ENCODE measurements around the gene AACS.
A peak's percentile ranks its signal among the peaks of the same experiment; 100 is the strongest.

The AACS gene, protein sequence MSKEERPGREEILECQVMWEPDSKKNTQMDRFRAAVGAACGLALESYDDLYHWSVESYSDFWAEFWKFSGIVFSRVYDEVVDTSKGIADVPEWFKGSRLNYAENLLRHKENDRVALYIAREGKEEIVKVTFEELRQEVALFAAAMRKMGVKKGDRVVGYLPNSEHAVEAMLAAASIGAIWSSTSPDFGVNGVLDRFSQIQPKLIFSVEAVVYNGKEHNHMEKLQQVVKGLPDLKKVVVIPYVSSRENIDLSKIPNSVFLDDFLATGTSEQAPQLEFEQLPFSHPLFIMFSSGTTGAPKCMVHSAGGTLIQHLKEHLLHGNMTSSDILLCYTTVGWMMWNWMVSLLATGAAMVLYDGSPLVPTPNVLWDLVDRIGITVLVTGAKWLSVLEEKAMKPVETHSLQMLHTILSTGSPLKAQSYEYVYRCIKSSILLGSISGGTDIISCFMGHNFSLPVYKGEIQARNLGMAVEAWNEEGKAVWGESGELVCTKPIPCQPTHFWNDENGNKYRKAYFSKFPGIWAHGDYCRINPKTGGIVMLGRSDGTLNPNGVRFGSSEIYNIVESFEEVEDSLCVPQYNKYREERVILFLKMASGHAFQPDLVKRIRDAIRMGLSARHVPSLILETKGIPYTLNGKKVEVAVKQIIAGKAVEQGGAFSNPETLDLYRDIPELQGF

DNA sequence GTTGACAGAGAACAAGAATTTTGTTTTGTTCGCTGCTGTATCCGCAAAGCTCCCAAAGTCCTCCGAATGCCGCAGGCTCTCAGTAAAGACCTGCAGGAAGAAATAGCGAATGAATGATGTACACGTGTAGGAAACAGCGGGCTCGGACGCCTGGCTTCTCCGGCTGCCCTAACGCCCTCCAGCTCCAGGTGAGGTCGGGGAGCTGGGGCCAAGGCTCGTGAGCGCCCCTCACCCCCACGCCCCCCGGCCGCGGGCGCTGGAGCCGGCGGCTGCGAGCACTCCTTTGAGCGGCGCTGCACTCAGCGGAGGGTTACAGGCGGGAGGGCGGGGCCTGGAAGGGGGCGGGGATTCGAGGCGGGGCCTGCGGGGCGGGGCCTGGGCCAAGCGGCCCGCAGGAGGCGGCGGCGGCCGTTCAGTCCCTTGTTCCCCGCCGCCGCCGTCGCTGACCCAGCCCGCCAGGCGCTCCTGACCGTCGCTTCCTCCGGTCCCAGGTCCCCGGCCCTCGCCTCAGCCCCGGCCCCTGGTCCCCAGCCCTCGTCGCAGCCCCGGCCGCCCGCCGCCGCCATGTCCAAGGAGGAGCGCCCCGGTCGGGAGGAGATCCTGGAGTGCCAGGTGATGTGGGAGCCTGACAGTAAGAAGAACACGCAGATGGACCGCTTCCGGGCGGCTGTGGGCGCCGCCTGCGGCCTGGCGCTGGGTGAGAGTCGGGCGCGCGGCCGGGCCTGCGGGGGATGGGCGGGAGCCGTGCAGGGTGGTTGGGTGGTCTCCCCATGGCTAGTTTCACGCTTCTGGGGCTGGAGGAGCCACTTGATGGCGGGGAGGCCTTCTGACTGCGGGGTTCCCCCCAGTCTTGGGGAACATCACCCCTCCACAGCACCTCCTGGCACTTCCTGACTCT lies at the start of gene AACS:
TSS of gene AACS (plus strand) at position 415 of the 898 bp plus-strand sequence. CDS start at position 565, 150 bp downstream.
- H3K27ac ChIP-seq (ENCODE audit: low read depth in 2 of 2, low read length in 2 of 2) = peak within 1 kb of the TSS; percentile 58 to 75
- H3K9ac ChIP-seq (ENCODE audit: low read depth in 1 of 2, low read length in 2 of 2) = peak within 1 kb of the TSS; percentile 77 to 78
- H3K4me3 ChIP-seq (ENCODE audit: low read length in 2 of 2) = peak within 1 kb of the TSS; percentile 78 to 86
- H3K27me3 ChIP-seq (ENCODE audit: control insufficient read depth in 2 of 2, insufficient read depth in 2 of 2, low read length in 2 of 2) = no peaks in the 10 kb centered on the region
- no peaks in the 10 kb centered on the region for H3K9me3 ChIP-seq (ENCODE audit: control insufficient read depth in 2 of 2, low read length in 2 of 2)
- no peaks in the 10 kb centered on the region for H3K36me3 ChIP-seq (ENCODE audit: control insufficient read depth in 2 of 2, insufficient read depth in 2 of 2, low read length in 2 of 2)
- H3K4me1 ChIP-seq (ENCODE audit: control insufficient read depth in 2 of 2, insufficient read depth in 2 of 2, low read length in 2 of 2) = peaks cover 8 to 13% of the 10 kb centered on the region in 2 donors

DNA sequence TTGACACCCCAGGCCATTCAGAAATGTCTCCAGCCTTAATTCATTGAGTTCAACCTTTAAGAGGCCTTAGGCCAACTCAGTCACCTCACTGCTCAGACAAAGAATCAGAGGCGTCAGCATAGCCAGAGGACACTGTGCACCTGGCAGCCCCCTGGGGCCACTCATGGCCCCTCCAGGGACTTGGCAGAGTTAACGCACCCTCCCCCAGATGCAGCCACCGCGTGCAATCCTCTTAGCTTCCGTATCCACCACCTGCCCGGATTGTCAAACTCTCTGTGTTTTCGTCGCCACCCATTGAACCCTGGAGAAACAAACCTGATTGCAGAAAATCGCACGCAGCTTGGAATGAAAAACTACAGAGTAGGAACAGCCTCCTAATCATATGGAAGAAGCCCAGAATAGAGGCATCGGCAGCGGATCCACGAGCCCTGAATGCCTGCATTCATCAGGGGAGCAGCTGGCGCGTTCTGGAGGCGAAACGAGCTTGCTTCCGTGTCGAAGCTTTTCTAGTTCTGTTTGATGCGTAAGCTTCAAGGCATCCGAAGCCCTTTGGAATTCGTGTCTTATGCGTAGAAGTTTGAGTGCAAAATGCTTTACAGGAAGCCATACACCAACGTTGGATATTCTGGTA lies 49.4 kb upstream of the AACS start:
- Histone ChIP-seq H3K9ac (ENCODE audit: low read depth in 1 of 2, low read length in 2 of 2) (no peak overlapping the region), H3K9me3 (ENCODE audit: control insufficient read depth in 2 of 2, low read length in 2 of 2) (no peaks in the 10 kb centered on the region), H3K27ac (ENCODE audit: low read depth in 2 of 2, low read length in 2 of 2) (no peak overlapping the region), H3K4me3 (ENCODE audit: low read length in 2 of 2) (no peak overlapping the region), H3K4me1 (ENCODE audit: control insufficient read depth in 2 of 2, insufficient read depth in 2 of 2, low read length in 2 of 2) (no peaks in the 10 kb centered on the region), H3K36me3 (ENCODE audit: control insufficient read depth in 2 of 2, insufficient read depth in 2 of 2, low read length in 2 of 2) (peaks cover 14 to 33% of the 10 kb centered on the region in 2 donors), H3K27me3 (ENCODE audit: control insufficient read depth in 2 of 2, insufficient read depth in 2 of 2, low read length in 2 of 2) (no peaks in the 10 kb centered on the region)

DNA sequence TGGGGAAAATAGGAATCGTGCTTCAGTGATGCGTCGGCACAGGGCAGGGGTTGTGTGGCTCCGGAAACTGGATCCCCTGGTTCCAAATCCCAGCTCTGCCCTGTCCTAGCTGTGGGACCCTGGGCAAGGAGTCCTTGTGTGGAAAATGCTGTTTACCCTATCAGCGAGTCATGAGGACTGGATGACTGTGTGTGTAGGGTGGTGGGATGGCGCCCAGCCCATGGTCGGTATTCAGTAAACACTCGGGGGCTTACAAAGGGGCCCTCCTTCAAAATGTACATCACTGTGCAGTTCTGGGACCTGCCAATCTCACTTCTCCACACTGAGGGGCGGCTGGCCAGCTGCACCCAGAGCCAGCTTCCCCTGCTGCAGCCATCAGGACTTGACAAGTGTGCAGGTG lies 47.4 kb upstream of the AACS start:
- H3K36me3 ChIP-seq (ENCODE audit: control insufficient read depth in 2 of 2, insufficient read depth in 2 of 2, low read length in 2 of 2) = peaks cover 14 to 31% of the 10 kb centered on the region in 2 donors

DNA sequence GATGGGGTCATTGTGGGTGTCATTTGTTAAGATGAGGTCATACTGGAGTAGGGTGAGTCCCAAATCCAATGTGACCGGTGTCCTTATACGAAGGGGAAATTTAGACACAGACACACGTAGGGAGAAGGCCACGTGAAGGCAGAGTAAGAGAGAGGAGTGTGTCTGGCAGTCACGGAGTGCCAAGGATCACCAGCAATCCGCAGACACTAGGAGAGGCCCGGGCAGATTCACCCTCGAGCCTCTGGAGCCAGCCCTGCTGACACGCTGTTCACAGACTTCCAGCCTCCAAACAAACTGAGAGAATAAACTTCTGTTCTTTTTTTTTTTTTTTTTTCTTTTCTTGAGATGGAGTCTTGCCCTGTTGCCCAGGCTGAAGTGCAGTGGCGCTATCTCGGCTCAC lies 46.9 kb upstream of the AACS start:
- no peaks in the 10 kb centered on the region for H3K9me3 ChIP-seq (ENCODE audit: control insufficient read depth in 2 of 2, low read length in 2 of 2)
- no peaks in the 10 kb centered on the region for H3K4me1 ChIP-seq (ENCODE audit: control insufficient read depth in 2 of 2, insufficient read depth in 2 of 2, low read length in 2 of 2)
- no peak overlapping the region for H3K9ac ChIP-seq (ENCODE audit: low read depth in 1 of 2, low read length in 2 of 2)
- no peak overlapping the region for H3K4me3 ChIP-seq (ENCODE audit: low read length in 2 of 2)
- H3K27me3 ChIP-seq (ENCODE audit: control insufficient read depth in 2 of 2, insufficient read depth in 2 of 2, low read length in 2 of 2) = no peaks in the 10 kb centered on the region
- H3K36me3 ChIP-seq (ENCODE audit: control insufficient read depth in 2 of 2, insufficient read depth in 2 of 2, low read length in 2 of 2) = peaks cover 13 to 33% of the 10 kb centered on the region in 2 donors
- no peak overlapping the region for H3K27ac ChIP-seq (ENCODE audit: low read depth in 2 of 2, low read length in 2 of 2)

More for the DNA sequence above, 47.4 kb upstream of the AACS start:
- Histone ChIP-seq H3K9me3 (ENCODE audit: control insufficient read depth in 2 of 2, low read length in 2 of 2) (no peaks in the 10 kb centered on the region), H3K27me3 (ENCODE audit: control insufficient read depth in 2 of 2, insufficient read depth in 2 of 2, low read length in 2 of 2) (no peaks in the 10 kb centered on the region), H3K27ac (ENCODE audit: low read depth in 2 of 2, low read length in 2 of 2) (no peak overlapping the region), H3K4me3 (ENCODE audit: low read length in 2 of 2) (no peak overlapping the region), H3K4me1 (ENCODE audit: control insufficient read depth in 2 of 2, insufficient read depth in 2 of 2, low read length in 2 of 2) (no peaks in the 10 kb centered on the region), H3K9ac (ENCODE audit: low read depth in 1 of 2, low read length in 2 of 2) (no peak overlapping the region)

DNA sequence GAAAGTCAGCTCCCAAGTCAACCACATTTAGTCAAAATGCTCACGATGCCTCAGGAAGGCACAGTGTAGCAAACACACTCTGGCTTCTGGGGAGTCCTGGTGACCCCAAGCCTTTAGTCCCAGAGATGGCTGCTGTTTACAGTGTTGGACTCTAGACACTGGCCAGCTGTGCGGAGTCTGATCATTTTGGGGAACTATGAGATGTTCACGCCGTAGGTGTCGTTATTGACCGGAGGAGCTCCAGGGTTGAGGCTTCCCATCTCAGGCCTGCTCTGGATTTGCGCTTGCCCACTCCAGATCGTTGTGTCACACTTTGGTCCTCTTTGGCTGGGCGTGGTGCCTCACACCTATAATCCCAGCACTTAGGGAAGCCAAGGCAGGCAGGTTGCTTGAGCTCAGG lies 44.1 kb upstream of the AACS start:
- Histone ChIP-seq H3K27ac (ENCODE audit: low read depth in 2 of 2, low read length in 2 of 2) (no peak overlapping the region), H3K4me3 (ENCODE audit: low read length in 2 of 2) (no peak overlapping the region), H3K27me3 (ENCODE audit: control insufficient read depth in 2 of 2, insufficient read depth in 2 of 2, low read length in 2 of 2) (no peaks in the 10 kb centered on the region), H3K9ac (ENCODE audit: low read depth in 1 of 2, low read length in 2 of 2) (no peak overlapping the region), H3K36me3 (ENCODE audit: control insufficient read depth in 2 of 2, insufficient read depth in 2 of 2, low read length in 2 of 2) (peaks cover 8 to 22% of the 10 kb centered on the region in 2 donors), H3K4me1 (ENCODE audit: control insufficient read depth in 2 of 2, insufficient read depth in 2 of 2, low read length in 2 of 2) (no peaks in the 10 kb centered on the region), H3K9me3 (ENCODE audit: control insufficient read depth in 2 of 2, low read length in 2 of 2) (no peaks in the 10 kb centered on the region)

DNA sequence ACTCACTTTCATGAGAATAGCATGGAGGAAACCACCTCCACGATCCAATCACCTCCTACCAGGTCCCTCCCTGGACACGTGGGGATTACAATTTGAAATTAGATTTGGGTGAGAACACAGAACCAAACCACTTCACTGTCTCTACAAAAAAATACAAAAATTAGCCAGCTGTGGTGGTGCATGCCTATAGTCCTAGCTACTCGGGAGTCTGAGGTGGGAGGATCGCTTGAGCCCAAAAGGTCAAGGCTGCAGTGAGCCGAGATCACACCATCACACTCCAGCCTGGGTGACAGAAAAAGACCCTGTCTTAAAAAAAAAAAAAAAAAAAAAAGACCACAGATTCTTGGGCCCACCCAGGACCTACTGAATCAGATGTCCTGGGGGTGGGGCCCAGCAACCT lies 43.5 kb upstream of the AACS start:
- Histone ChIP-seq H3K36me3 (ENCODE audit: control insufficient read depth in 2 of 2, insufficient read depth in 2 of 2, low read length in 2 of 2) (peaks cover 8 to 23% of the 10 kb centered on the region in 2 donors), H3K27me3 (ENCODE audit: control insufficient read depth in 2 of 2, insufficient read depth in 2 of 2, low read length in 2 of 2) (no peaks in the 10 kb centered on the region), H3K27ac (ENCODE audit: low read depth in 2 of 2, low read length in 2 of 2) (no peak overlapping the region), H3K4me1 (ENCODE audit: control insufficient read depth in 2 of 2, insufficient read depth in 2 of 2, low read length in 2 of 2) (no peaks in the 10 kb centered on the region), H3K9ac (ENCODE audit: low read depth in 1 of 2, low read length in 2 of 2) (no peak overlapping the region), H3K4me3 (ENCODE audit: low read length in 2 of 2) (no peak overlapping the region), H3K9me3 (ENCODE audit: control insufficient read depth in 2 of 2, low read length in 2 of 2) (no peaks in the 10 kb centered on the region)

DNA sequence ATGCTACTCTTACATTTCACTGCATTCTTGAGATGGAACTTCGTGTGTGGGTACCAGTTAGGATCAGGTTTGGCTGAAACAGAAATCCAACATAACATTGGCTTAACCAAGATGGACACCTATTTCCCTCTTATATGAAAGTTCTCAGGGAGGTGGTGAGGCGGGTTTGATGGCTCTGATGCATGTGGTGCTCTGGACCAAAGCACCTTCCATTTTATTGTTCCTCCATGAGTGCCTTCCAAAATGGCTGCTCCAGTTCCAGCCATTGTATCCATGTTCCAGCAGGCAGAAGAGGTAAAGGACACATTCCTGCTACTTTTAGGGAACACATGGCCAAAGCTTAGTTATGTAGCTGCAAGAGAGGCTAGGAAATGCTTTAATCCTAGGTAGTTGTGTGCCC lies 42.2 kb upstream of the AACS start:
- H3K9me3 ChIP-seq (ENCODE audit: control insufficient read depth in 2 of 2, low read length in 2 of 2) = no peaks in the 10 kb centered on the region
- H3K4me3 ChIP-seq (ENCODE audit: low read length in 2 of 2) = no peak overlapping the region
- peaks cover 8 to 19% of the 10 kb centered on the region in 2 donors for H3K36me3 ChIP-seq (ENCODE audit: control insufficient read depth in 2 of 2, insufficient read depth in 2 of 2, low read length in 2 of 2)
- H3K27ac ChIP-seq (ENCODE audit: low read depth in 2 of 2, low read length in 2 of 2) = no peak overlapping the region
- no peaks in the 10 kb centered on the region for H3K4me1 ChIP-seq (ENCODE audit: control insufficient read depth in 2 of 2, insufficient read depth in 2 of 2, low read length in 2 of 2)
- H3K9ac ChIP-seq (ENCODE audit: low read depth in 1 of 2, low read length in 2 of 2) = no peak overlapping the region
- no peaks in the 10 kb centered on the region for H3K27me3 ChIP-seq (ENCODE audit: control insufficient read depth in 2 of 2, insufficient read depth in 2 of 2, low read length in 2 of 2)

DNA sequence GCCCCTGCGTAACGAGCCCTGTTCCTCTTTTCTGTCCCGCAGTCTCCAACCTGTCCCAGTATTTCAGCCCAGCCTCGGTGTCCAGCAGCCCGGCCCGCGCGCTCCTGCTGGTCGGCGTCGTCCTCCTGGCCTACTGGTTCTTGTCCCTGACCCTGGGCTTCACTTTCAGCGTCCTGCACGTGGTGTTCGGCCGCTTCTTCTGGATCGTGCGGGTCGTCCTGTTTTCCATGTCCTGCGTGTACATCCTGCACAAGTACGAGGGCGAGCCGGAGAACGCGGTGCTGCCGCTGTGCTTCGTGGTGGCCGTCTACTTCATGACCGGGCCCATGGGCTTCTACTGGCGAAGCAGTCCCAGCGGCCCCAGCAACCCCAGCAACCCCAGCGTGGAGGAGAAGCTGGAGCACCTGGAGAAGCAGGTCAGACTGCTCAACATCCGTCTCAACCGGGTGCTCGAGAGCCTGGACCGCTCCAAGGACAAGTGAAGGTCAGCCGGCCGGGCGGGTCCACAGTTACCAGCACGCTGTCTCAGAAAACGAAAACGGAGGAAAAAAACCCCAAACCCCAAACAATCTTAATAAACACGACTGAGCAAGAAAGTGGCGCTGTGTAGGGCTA lies 40.2 kb upstream of the AACS start:
- peaks cover 5 to 13% of the 10 kb centered on the region in 2 donors for H3K36me3 ChIP-seq (ENCODE audit: control insufficient read depth in 2 of 2, insufficient read depth in 2 of 2, low read length in 2 of 2)
- no peak overlapping the region for H3K9ac ChIP-seq (ENCODE audit: low read depth in 1 of 2, low read length in 2 of 2)
- no peaks in the 10 kb centered on the region for H3K4me1 ChIP-seq (ENCODE audit: control insufficient read depth in 2 of 2, insufficient read depth in 2 of 2, low read length in 2 of 2)
- H3K9me3 ChIP-seq (ENCODE audit: control insufficient read depth in 2 of 2, low read length in 2 of 2) = no peaks in the 10 kb centered on the region
- no peak overlapping the region for H3K27ac ChIP-seq (ENCODE audit: low read depth in 2 of 2, low read length in 2 of 2)
- no peak overlapping the region for H3K4me3 ChIP-seq (ENCODE audit: low read length in 2 of 2)
- no peaks in the 10 kb centered on the region for H3K27me3 ChIP-seq (ENCODE audit: control insufficient read depth in 2 of 2, insufficient read depth in 2 of 2, low read length in 2 of 2)

DNA sequence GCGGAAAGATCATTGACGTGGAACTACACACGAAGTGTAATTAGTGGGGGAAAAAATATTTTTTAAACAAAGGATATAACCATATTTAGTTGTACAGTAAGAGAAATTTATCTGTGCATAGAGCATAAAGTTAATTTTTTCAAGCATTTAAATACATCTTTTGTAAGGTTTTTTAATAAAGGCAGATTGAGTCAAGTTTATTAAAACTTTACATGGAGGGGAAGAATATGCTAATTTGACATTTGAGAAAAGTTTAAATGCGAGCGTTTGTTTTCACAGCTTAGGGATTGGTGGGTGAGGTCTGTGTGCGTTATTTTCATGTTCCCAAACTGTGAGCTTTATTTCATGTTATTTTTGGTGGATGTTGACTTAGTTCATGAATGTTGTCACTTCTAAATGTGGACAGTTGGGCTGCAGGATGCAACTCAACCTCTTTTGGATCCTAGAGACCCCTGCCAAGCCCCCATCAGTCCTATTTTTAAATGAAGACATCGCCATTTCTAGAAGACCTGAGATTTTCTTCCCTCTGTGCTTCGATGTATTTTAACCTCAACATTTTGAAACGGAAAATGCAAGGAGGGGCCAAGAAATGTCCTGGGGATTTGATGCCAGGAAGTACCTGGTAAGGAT lies 39.5 kb upstream of the AACS start:
- Histone ChIP-seq H3K36me3 (ENCODE audit: control insufficient read depth in 2 of 2, insufficient read depth in 2 of 2, low read length in 2 of 2) (peaks cover 5 to 13% of the 10 kb centered on the region in 2 donors), H3K4me1 (ENCODE audit: control insufficient read depth in 2 of 2, insufficient read depth in 2 of 2, low read length in 2 of 2) (no peaks in the 10 kb centered on the region), H3K27ac (ENCODE audit: low read depth in 2 of 2, low read length in 2 of 2) (no peak overlapping the region), H3K27me3 (ENCODE audit: control insufficient read depth in 2 of 2, insufficient read depth in 2 of 2, low read length in 2 of 2) (no peaks in the 10 kb centered on the region), H3K9me3 (ENCODE audit: control insufficient read depth in 2 of 2, low read length in 2 of 2) (no peaks in the 10 kb centered on the region), H3K9ac (ENCODE audit: low read depth in 1 of 2, low read length in 2 of 2) (no peak overlapping the region), H3K4me3 (ENCODE audit: low read length in 2 of 2) (no peak overlapping the region)

All from mucosa of rectum (tissue), 2 donors.